GM19099 (cell line): ENCODE results near the gene FAM171A2.

ENCODE experiments used
- POLR2A ChIP-seq: IDR thresholded peaks from 3 replicates; pipeline ENCODE4 v1.6.1; 2011; ENCODE audit warnings: low read depth; ENCODE audit not compliant: insufficient read length; ENCODE audit errors: extremely low read depth

FAM171A2 gene

DNA sequence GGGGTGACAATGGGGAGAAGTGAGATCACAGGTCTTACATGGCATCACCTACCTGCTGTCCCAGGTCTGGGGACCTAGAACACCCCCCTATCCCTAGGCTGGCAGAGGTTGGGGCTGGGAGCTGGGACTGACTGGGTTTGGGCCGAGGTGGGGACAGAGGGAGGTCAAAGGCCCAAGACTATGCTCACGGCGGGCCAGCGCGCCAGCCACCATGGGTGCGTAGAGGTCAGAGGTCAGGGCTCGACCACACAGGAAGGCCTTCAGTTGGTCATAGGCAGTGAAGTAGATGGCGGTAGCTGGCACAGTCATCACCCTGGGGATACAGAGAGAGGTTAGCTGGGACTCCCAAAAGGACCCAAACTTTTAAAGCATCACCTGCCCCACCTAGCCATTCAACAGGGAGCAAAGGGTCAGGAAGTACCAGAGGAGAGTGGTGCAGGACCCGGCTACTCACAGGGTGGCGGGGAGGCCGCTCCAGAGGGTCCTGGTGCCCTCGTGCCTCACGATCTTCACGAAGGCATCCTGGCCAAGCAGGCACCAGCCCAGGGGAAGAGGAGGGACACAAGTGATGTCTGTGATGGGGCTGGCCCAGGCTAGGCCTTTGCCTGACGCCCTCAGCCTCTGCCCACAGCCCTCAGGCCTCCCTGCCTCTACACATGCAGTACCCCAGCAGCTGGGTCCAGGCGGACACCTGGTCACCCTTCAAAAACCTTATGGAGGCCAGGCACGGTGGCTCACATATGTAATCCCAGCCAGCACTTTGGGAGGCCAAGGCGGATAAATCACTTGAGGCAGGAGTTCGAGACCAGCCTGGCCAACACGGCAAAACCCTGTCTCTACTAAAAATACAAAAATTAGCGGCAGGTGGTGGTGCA lies 42.2 kb downstream of the FAM171A2 start:
- no peak for TF ChIP-seq POLR2A

DNA sequence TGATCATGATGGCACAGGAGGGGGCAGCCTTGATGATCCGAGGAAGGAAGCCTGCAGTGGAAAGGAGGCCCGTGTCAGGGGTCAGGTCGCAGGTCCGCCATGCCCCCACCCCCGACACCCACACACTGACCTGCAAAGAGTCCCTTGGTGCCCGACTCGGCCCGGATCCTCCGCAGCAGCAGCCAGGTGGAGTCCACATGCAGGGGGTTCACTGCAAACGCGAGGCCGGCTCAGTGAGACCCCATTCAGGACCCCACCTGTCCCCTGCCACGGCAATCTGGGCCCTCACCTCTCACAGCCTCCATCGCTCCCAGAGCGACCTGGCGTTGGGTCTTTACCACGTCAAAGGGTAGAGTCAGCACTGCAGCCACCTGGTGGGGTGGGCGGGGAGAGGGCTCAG lies 43.6 kb downstream of the FAM171A2 start:
- TF ChIP-seq POLR2A, result no peak

DNA sequence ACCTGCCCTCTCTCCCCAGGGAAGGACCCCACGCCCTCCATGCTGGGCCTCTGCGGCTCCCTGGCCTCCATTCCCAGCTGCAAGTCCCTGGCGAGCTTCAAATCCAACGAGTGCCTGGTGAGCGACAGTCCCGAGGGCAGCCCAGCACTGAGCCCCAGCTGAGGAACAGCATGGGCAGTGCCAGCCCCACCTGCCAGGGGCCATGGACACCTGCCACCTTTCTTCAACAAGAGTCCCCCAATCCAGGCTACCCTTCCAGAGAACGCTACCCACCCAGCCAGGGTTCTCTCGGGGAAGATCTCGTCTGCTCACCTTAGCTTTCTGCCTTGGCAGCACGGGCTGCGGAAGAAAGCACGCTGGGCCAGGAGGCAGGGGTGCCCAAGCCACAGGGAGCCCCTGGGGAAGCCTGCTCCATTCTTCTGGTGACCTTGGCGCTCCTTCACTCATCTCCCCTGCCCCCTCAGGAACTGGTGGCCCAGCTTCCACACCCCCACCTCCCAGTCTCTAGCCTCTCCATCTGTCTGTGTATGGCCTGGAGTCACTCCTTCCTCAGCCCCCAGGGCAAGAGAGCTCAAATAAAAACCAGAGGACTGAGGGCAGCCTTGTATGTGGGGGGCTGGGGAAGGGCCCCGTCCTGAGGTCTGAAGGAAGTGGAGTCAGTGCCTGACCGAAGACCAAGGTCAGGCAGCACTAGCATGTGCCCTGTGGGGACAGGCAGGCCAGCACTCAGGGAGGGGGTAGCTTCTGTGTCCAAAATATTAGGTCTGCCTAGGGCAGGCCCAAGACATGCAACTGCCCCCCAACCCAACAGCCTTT lies 45.4 kb downstream of the FAM171A2 start:
- TF ChIP-seq POLR2A, result no peak

DNA sequence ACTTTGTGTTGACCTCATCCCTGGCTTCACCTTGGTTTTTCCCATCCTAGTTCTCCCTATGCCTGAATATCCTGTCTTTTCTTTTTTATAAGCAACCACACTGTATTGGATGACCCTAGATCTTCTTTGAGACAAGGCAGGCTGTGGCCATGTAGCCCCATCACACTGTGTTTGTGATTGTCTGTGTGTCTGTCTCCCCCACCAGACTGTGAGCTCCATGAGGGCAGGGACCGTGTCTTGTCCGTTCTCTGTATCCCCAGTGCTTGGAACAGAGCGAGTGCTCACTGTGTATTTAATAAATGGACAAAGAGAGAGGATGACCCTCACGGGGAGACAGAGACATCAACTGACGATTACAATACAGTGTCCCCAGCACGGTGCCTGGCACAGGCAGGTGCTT lies 46.1 kb downstream of the FAM171A2 start:
- TF ChIP-seq POLR2A, result no peak

DNA sequence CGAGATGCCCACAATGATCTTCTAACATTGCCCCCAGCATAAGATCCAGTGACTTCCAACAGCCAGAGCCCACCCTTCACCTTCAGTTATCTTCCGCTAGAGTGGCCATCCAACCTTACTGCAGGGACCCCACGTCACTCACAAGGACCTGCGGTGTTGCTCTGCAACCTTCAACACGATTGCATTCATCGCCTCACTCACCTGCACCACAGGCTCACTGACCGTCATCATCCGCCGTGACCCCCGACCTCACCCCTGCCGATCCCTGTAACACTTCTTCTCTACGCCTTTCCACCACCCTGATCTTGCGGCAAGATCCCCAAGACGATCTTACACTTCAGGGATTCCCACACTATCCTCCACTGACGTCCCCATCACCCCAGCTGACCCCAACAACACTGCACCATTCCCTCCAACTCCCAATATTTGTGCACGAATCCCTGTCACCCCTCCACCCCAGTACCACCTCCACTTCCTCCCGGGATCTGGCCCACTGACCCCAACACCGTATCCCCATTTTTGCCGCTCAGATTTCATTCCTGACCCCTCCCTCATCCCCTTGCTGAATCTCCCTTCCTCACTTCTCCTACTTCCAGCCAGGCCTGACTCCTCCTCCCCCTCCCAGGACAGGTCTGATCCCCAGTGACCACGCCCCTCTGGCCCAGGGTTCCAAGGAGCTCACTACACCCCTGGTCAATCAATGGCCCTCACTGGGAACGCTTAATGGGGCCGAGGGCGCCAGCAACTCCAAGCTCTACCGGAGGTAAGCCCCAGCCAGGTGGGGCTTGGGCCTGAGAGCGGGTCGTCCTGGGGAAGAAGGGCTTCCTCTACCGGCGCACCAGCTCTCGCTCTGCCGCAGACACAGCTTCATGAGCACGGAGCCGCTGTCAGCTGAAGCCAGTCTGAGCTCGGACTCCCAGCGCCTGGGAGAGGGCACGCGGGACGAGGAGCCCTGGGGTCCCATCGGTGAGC lies 47.6 kb downstream of the FAM171A2 start:
- no peak for TF ChIP-seq POLR2A

DNA sequence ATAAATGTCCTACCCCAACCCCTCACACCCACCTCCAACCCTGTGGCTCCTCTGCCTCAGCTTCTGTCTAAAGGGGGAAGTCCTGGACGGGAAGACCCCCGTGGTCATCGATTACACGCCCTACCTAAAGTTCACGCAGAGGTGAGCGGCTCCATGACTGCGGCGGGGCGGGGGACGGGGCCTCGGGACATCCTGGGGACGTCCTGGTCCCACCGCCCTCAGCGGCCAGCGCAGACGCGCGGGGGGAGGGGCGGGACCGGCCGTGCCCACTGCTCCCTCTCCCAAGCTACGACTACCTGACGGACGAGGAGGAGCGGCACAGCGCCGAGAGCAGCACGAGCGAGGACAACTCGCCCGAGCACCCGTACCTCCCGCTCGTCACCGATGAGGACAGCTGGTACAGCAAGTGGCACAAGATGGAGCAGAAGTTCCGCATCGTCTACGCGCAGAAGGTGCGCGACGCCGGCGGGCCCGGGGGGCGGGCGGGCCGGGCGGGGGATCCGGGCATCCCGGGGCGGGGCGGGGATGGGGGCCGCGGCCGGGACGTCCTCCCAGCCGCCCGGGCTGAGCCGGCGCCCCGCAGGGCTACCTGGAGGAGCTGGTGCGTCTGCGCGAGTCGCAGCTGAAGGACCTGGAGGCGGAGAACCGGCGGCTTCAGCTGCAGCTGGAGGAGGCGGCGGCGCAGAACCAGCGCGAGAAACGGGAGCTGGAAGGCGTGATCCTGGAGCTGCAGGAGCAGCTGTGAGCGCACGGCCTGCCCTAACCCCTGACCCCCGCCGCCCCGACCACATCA lies 48.6 kb downstream of the FAM171A2 start:
- TF ChIP-seq POLR2A, result no peak

DNA sequence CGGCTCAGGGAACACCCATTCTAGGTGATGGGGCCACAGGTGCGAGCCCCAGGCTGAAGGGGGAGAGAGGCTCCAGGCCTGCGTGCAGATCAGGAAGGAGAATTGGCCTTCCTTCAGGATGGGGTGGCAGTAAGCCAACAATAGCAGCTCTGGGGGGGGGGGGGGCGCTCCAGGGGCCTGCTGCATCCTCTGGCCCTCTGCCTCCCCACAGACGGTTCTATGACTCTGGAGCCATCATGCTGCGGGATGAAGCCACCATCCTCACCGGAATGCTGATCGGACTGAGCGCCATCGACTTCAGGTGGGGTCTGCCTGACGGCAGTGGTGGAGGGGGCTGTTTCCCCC lies 49.2 kb downstream of the FAM171A2 start:
- TF ChIP-seq POLR2A, result no peak

DNA sequence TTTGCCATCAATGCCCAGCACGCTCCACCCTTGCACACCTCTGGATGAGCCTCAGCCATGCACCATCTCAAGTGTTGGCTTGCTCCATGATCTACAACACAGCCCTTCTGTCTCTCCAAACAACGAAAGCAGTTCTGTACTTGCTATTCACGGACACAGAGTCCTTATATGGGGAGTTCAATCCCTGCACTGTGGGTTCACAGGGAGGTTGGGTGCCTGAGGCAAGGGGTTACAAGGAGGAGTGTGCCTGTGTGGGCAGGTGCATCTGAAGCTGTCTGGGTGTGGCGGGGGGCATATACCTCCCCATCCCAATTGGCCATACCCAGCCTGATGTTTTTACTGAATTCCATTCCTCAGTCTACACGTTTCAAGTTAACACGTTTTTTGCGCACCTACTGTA lies 49.6 kb downstream of the FAM171A2 start:
- TF ChIP-seq POLR2A, result no peak

DNA sequence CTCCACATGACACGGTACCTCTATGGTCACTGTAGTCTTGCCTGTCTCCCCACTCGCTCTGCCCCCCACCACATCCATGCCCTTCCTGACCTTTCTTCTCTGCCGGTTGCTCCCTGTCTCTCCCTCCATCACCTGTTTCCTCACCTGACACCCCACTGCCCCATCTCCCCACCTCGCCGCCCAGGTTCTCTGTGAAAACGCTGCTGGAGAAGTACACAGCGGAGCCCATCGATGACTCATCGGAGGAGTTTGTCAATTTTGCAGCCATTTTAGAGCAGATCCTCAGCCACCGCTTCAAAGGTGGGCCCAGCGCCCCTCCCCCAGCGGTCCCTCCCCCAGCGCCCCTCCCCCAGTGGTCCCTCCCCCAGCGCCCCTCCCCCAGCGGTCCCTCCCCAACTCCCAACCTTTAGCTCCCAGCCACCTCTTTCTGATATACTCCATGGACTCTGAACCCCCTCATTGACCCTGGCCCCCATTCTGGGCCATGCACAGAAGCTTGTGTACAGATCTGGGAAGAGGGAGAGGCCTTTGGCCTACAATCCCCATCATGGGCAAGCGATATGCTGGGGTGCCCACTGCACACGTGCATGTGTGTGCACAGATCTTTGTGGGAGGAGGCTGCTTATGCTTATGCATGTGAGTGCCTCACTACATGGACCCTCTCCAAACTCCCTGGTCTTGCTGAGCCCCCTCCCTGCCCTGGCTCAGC lies 51.1 kb downstream of the FAM171A2 start:
- TF ChIP-seq POLR2A, result no peak

DNA sequence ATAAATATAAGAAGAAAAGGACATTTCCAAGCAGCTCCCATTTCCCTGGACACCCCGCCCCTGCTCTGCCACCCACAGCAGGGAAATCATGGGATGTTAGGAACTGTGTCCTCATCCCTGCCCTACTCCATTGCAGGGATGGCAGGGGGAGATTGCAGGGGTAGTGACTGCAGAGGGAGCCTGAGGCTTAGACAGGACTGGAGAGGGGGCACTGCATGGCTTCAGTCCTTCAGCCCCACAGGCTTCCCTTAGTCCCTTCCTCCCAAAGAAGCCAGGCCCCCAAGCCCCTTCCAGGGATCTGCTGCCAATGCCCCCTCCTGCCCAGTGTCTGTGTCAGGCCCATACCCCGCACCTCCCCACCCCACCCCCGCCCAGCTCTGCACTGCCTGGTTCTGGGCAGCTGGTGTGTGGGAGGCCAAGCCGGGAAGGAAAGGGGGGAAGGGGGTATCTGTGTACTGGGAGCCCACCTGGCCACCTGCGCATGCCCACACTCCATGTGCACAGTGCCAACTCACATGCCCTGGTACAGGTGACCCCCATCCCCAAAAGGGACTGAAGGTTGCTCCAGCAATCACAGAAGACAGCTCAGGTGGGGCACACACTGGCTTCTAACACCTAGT lies 52.0 kb downstream of the FAM171A2 start:
- TF ChIP-seq POLR2A, result no peak

DNA sequence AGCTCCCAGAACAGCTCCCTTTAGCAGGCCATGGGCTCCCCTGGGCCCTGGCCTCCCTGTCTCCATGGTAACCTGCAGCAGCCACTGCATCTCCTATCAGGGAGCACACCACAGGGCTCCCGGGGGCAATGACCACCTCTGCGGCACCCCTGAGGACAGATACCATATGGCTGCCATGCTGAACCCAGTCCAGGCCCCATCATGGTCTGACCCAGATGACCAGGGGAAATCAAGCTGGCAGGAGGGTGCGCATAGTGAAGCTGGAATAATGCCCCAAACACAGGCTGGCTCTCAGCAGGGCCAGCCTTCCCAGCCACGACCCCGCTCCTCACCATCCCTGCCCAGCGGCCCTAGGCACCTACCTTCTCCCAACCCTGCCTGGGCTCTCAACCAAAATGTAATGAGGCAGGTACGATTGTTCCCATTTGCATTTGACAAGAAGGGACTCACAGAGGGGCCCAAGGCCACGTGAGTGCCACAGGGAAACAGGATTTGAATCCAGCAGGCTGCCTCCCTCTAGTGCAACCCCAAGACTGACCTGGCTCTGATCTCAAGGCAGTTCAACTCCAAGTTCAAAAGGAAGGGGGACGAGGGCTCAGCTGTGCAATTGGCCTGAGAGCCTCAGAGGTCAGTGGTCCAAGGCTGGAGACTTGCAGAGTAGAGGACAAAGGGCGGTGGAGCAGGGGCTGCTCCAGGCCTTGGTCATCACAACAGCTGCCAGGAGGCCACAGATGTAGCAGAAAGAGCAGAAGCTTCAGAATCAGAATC lies 52.9 kb downstream of the FAM171A2 start:
- no peak for TF ChIP-seq POLR2A

DNA sequence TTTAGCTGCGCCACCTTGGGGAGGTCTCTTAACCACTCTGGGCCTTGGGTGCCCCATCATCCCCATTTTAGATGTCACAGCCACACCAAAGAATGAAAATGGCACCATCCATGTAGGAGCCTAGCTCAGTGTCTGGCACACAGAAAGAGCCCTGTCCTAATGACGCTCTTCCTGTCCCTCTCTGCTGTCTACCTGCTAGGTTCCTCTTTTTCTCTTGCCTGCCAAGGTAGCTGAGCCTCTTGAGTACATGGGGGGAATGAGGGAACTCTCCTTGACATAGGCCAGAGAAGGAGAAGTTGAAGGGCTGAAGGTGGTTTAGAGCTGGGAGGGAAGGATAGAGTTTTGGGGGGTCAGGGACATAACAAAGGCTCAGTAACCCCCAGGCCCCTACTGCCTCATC lies 53.5 kb downstream of the FAM171A2 start:
- TF ChIP-seq POLR2A, result no peak
